Tibial nerve (tissue), 4 donors: Measurements from ENCODE around the gene ASTN1. TPM values are rescaled to one million over a fixed set of nuclear protein-coding genes. Genes with fewer than 3 reads are reported as not detected.
A peak's percentile ranks its signal among the peaks of the same experiment; 100 is the strongest.

Experiments used
- DNase-seq, 2 donors: peaks; one replicate each; pipeline ENCODE4 v3.0.0-alpha.2; 2019; ENCODE audit warnings: low spot score in 2 of 2
- H3K27ac ChIP-seq, 4 donors: fragments of 200-600 bp; sonication (generic) in 3 of 4; one replicate each; pipeline ENCODE4 v1.5.1; 2017 to 2019; ENCODE audit warnings: mild to moderate bottlenecking in 1 of 4
- H3K27me3 ChIP-seq, 2 donors: fragments of 200-600 bp; sonication (generic) in 1 of 2; one replicate each; pipeline versions ENCODE4 v1.5.1 to v1.6.0; 2017 to 2019
- H3K36me3 ChIP-seq, 3 donors: fragments of 200-600 bp; sonication (generic); one replicate each; pipeline ENCODE4 v1.5.1; 2018 to 2019
- H3K4me1 ChIP-seq, 4 donors: fragments of 200-600 bp; sonication (generic) in 3 of 4; one replicate each; pipeline ENCODE4 v1.5.1; 2017 to 2019
- H3K4me3 ChIP-seq, 4 donors: fragments of 200-600 bp; sonication (generic) in 3 of 4; one replicate each; pipeline ENCODE4 v1.5.1; 2017 to 2019; ENCODE audit warnings: mild to moderate bottlenecking in 1 of 4, moderate library complexity in 1 of 4
- H3K9me3 ChIP-seq, 4 donors: fragments of 200-600 bp; sonication (generic) in 3 of 4; one replicate each; pipeline ENCODE4 v1.5.1; 2017 to 2019
- CTCF ChIP-seq, 5 experiments: fragments of 200-600 bp in 3 of 5; fragments of 450-650 bp in 2 of 5; sonication (generic) in 3 of 5; IDR thresholded peaks; one replicate each; pipeline ENCODE4 v1.5.1; 2016 to 2019; ENCODE audit warnings: antibody characterized with exemption in 5 of 5, mild to moderate bottlenecking in 3 of 5, moderate library complexity in 2 of 5
- EP300 ChIP-seq, 2 donors: sonication (generic); formaldehyde crosslinking; IDR thresholded peaks; one replicate each; pipeline ENCODE4 v1.6.1; 2017; ENCODE audit warnings: antibody characterized with exemption in 2 of 2, mild to moderate bottlenecking in 1 of 2
- POLR2A ChIP-seq, 2 donors: fragments of 450-650 bp; IDR thresholded peaks; one replicate each; pipeline ENCODE4 v1.6.1; 2017; ENCODE audit warnings: antibody characterized with exemption in 2 of 2, mild to moderate bottlenecking in 2 of 2, moderate library complexity in 2 of 2
- WGBS, 2 donors: methylation state at CpG; one replicate each; pipeline ENCODE4 v1.1.5; 2018; 5-methylcytosine and 5-hydroxymethylcytosine counted together
- total RNA-seq, 4 donors: library from RNA; depleted of rRNA; stranded (reverse); fragments of >200 nt; gene quantifications; one replicate each; pipeline ENCODE4 v1.1.0, GENCODE V29; 2016

The ASTN1 gene
- total RNA-seq, 4 donors from 2014 or later, result 0.30 to 0.63 TPM; not detected in 2

- no peak for TF ChIP-seq CTCF (IDR thresholded peaks at IDR 0.05)
- Histone ChIP-seq H3K9me3 (no peaks in the 10 kb centered on the region), H3K4me1 (no peaks in the 10 kb centered on the region), H3K27ac (no peak overlapping the region), H3K36me3 (no peaks in the 10 kb centered on the region), H3K4me3 (no peak overlapping the region), H3K27me3 (no peaks in the 10 kb centered on the region)
- 95 to 100% methylated on average over 1 of the region's 1 CpG for WGBS, 2 donors
- DNase-seq, result no peak
These were observed 153.0 kb downstream of the ASTN1 start for GRCh38 chr1:177011508-177011907.

DNA sequence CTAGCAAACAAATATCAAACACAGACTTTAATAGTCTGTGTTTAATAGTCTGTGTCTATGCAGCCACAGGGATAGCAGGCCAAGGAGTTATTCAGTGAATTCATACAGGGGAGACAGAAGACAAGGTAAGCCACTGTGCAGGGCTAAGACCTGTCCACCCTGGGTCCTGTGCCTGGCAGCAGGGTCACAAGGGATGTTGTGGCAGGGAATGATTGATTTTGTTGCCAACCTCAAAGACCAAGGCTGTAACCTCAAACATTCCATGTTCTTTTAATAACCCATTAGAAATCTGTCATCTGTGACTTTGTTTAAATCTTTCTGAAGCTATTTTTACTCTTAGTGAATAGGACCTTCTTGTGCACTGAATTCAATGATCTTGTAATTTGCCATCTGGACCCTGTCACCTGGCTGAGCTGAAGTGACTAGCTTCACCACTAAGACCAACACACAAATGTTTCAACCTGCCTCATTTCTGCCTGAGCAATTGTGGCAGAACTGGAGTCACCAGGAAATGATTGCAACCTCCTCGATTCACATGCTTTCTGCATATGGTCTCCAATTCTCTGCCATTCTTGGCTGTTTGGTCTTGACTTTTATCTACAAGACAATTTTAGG lies 154.2 kb downstream of the ASTN1 start:
- Histone ChIP-seq H3K27ac (no peak overlapping the region), H3K9me3 (no peaks in the 10 kb centered on the region), H3K4me1 (no peaks in the 10 kb centered on the region), H3K36me3 (no peaks in the 10 kb centered on the region), H3K4me3 (no peak overlapping the region), H3K27me3 (no peaks in the 10 kb centered on the region)
- no peak for DNase-seq
- TF ChIP-seq CTCF (IDR thresholded peaks at IDR 0.05) (no peak), POLR2A (IDR thresholded peaks at IDR 0.05) (no peak), EP300 (IDR thresholded peaks at IDR 0.05) (no peak)
- WGBS, 2 donors, result 82 to 86% methylated on average over 1 of the region's 1 CpG

DNA sequence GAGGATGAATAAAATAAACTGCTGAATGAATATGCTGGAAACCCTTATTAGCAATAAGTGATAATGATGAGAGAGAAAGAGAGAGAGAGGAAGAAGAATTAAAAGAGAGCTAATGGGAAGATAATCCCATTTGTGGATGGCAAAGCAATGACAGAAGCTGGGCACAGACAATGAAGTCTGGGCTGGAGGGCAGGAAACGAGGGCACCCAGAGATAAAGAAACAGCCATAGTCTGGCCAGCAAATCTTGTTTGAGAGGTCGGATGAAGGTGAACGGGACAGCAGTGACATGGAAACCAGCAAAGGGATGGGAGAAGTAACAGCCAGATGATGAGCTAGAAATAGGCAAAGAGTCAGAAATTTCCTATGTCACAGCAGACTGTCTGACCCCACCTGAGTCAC lies 155.9 kb downstream of the ASTN1 start:
- no peak overlapping the region for H3K27ac ChIP-seq
- no peaks in the 10 kb centered on the region for H3K27me3 ChIP-seq
- TF ChIP-seq CTCF (IDR thresholded peaks at IDR 0.05) (no peak), POLR2A (IDR thresholded peaks at IDR 0.05) (no peak), EP300 (IDR thresholded peaks at IDR 0.05) (no peak)
- no peaks in the 10 kb centered on the region for H3K9me3 ChIP-seq
- no peaks in the 10 kb centered on the region for H3K4me1 ChIP-seq
- H3K36me3 ChIP-seq, result no peaks in the 10 kb centered on the region
- WGBS, 2 donors, result 75 to 80% methylated on average over 3 of the region's 3 CpGs
- H3K4me3 ChIP-seq, result no peak overlapping the region
- no peak for DNase-seq

GRCh38 chr1:177007437-177008161 lies 156.9 kb downstream of the ASTN1 start:
- TF ChIP-seq POLR2A (IDR thresholded peaks at IDR 0.05) (no peak), EP300 (IDR thresholded peaks at IDR 0.05) (peak in 1 of 2 donors; percentile 31), CTCF (IDR thresholded peaks at IDR 0.05) (no peak)
- Histone ChIP-seq H3K27ac (peak overlapping the region in 1 of 4 donors; percentile 62), H3K4me1 (no peaks in the 10 kb centered on the region), H3K9me3 (no peaks in the 10 kb centered on the region), H3K4me3 (no peak overlapping the region), H3K36me3 (no peaks in the 10 kb centered on the region), H3K27me3 (no peaks in the 10 kb centered on the region)
- DNase-seq, result peak in 1 of 2 donors; percentile 63
- 52 to 58% methylated on average over 8 of the region's 8 CpGs for WGBS, 2 donors

- no peak for TF ChIP-seq POLR2A (IDR thresholded peaks at IDR 0.05)
- no peak for TF ChIP-seq CTCF (IDR thresholded peaks at IDR 0.05)
- TF ChIP-seq EP300 (IDR thresholded peaks at IDR 0.05), result no peak
- Histone ChIP-seq H3K4me1 (no peaks in the 10 kb centered on the region), H3K9me3 (no peaks in the 10 kb centered on the region), H3K36me3 (no peaks in the 10 kb centered on the region), H3K4me3 (no peak overlapping the region), H3K27me3 (no peaks in the 10 kb centered on the region), H3K27ac (no peak overlapping the region)
- 72 to 76% methylated on average over 5 of the region's 5 CpGs for WGBS, 2 donors
- no peak for DNase-seq
These were observed 161.6 kb downstream of the ASTN1 start for GRCh38 chr1:177002891-177003290.
